GM19035 (cell line): ENCODE data around the gene EFCAB3.
"Not testable (repeated sequence)": the region's sequence is repeated elsewhere in the genome, so short reads cannot be mapped to it uniquely, and the experiment has no call there.

Experiments
- ATAC-seq: cut with Tn5 transposase; IDR thresholded peaks from one replicate; pipeline ENCODE4 v1.9.1; 2021; ENCODE audit not compliant: unreplicated experiment

The EFCAB3 gene

GRCh38 chr17:62380253-62380652 lies at the start of gene EFCAB3:
EFCAB3 (plus strand) TSS chr17:62380553; CDS start chr17:62382980, 2,427 bp downstream.
- no peak for ATAC-seq

GRCh38 chr17:62336527-62336926 lies 43.8 kb upstream of the EFCAB3 start:
- ATAC-seq: no peak

GRCh38 chr17:62343764-62344270 lies 36.5 kb upstream of the EFCAB3 start:
- no peak for ATAC-seq

- ATAC-seq: no peak
Observed at GRCh38 chr17:62351176-62351575, 29.2 kb upstream of the EFCAB3 start.

GRCh38 chr17:62366191-62366590 lies 14.2 kb upstream of the EFCAB3 start:
- ATAC-seq: no peak

- ATAC-seq: no peak
Observed at GRCh38 chr17:62381561-62381960, 1.2 kb downstream of the EFCAB3 start.

GRCh38 chr17:62388856-62389255 lies 8.5 kb downstream of the EFCAB3 start:
- no peak for ATAC-seq

- ATAC-seq: no peak
Observed at GRCh38 chr17:62392908-62393307, 12.6 kb downstream of the EFCAB3 start.

GRCh38 chr17:62398891-62399290 lies 18.5 kb downstream of the EFCAB3 start:
- no peak for ATAC-seq

- ATAC-seq: no peak
Observed at GRCh38 chr17:62405451-62405850, 25.1 kb downstream of the EFCAB3 start.

- not testable (repeated sequence) for ATAC-seq
Observed at GRCh38 chr17:62413090-62413489, 32.7 kb downstream of the EFCAB3 start.

GRCh38 chr17:62423647-62424461 lies 43.5 kb downstream of the EFCAB3 start, which contains the start of gene METTL2A:
METTL2A (plus strand) TSS chr17:62423897; CDS start chr17:62423903, 6 bp downstream.
- peak; percentile 95 for ATAC-seq

- ATAC-seq: not testable (repeated sequence)
Observed at GRCh38 chr17:62426214-62426613, 45.9 kb downstream of the EFCAB3 start.

- ATAC-seq: not testable (repeated sequence)
Observed at GRCh38 chr17:62435251-62435650, 54.9 kb downstream of the EFCAB3 start.

GRCh38 chr17:62441181-62441580 lies 60.8 kb downstream of the EFCAB3 start:
- not testable (repeated sequence) for ATAC-seq

- ATAC-seq: no peak
Observed at GRCh38 chr17:62444063-62444462, 63.7 kb downstream of the EFCAB3 start.

GRCh38 chr17:62445791-62446190 lies 65.4 kb downstream of the EFCAB3 start:
- ATAC-seq: not testable (repeated sequence)

- not testable (repeated sequence) for ATAC-seq
Observed at GRCh38 chr17:62452195-62452594, 71.8 kb downstream of the EFCAB3 start.

- not testable (repeated sequence) for ATAC-seq
Observed at GRCh38 chr17:62453041-62453440, 72.7 kb downstream of the EFCAB3 start.

- peak; percentile 28 for ATAC-seq
Observed at GRCh38 chr17:62453656-62454055, 73.3 kb downstream of the EFCAB3 start.

- peak; percentile 54 for ATAC-seq
Observed at GRCh38 chr17:62454111-62454510, 73.8 kb downstream of the EFCAB3 start.

- no peak for ATAC-seq
Observed at GRCh38 chr17:62456016-62456415, 75.7 kb downstream of the EFCAB3 start.
